HFF-Myc (cell line): ENCODE data around the gene PAF1.

Experiments
- DNase-seq: peaks from one replicate; pipeline ENCODE4 v3.0.0-alpha.2; 2011; ENCODE audit warnings: low read depth; ENCODE audit errors: extremely low read depth
- H3K4me3 ChIP-seq: replicated peaks from 2 replicates; pipeline ENCODE4 v1.5.1; 2011; ENCODE audit warnings: low read depth, mild to moderate bottlenecking, control low read depth, low read length
- TF ChIP-seq, protein P1 (sequence below): IDR thresholded peaks from 2 replicates; pipeline ENCODE4 v1.5.1; 2012; ENCODE audit warnings: mild to moderate bottlenecking, low read depth, low read length, control low read depth; ENCODE audit errors: missing control alignments

Gene PAF1

GRCh38 chr19:39398297-39398864, 7.5 kb upstream of the PAF1 start:
- H3K4me3 ChIP-seq = no peak overlapping the region
- DNase-seq = no peak
- TF ChIP-seq, protein P1, sequence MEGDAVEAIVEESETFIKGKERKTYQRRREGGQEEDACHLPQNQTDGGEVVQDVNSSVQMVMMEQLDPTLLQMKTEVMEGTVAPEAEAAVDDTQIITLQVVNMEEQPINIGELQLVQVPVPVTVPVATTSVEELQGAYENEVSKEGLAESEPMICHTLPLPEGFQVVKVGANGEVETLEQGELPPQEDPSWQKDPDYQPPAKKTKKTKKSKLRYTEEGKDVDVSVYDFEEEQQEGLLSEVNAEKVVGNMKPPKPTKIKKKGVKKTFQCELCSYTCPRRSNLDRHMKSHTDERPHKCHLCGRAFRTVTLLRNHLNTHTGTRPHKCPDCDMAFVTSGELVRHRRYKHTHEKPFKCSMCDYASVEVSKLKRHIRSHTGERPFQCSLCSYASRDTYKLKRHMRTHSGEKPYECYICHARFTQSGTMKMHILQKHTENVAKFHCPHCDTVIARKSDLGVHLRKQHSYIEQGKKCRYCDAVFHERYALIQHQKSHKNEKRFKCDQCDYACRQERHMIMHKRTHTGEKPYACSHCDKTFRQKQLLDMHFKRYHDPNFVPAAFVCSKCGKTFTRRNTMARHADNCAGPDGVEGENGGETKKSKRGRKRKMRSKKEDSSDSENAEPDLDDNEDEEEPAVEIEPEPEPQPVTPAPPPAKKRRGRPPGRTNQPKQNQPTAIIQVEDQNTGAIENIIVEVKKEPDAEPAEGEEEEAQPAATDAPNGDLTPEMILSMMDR = no peak

GRCh38 chr19:39397360-39398296, 6.7 kb upstream of the PAF1 start:
- no peak for DNase-seq
- H3K4me3 ChIP-seq = no peak overlapping the region
- TF ChIP-seq, protein P1 = peak; percentile 98

DNA sequence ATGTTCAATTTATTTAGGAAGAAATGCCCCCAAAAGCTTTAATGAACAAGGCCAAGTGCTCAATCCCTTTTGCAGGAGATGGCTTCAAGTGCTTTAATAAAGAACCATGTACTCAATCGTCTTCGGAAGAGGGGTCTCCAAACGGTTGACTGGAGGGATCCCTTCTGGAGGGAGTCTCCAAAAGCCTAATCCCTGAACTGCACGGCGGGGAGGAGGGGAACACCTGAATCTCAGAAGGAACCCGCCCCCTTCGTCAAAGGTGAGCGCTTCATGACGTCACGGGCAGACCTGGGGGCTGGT, 505 bp downstream of the PAF1 start:
- peak overlapping the region; percentile 89 for H3K4me3 ChIP-seq
- TF ChIP-seq, protein P1 = no peak
- no peak for DNase-seq

GRCh38 chr19:39389631-39390414, 1.1 kb downstream of the PAF1 start:
- no peak for DNase-seq
- H3K4me3 ChIP-seq = peak overlapping the region; percentile 89
- TF ChIP-seq, protein P1 = no peak

DNA sequence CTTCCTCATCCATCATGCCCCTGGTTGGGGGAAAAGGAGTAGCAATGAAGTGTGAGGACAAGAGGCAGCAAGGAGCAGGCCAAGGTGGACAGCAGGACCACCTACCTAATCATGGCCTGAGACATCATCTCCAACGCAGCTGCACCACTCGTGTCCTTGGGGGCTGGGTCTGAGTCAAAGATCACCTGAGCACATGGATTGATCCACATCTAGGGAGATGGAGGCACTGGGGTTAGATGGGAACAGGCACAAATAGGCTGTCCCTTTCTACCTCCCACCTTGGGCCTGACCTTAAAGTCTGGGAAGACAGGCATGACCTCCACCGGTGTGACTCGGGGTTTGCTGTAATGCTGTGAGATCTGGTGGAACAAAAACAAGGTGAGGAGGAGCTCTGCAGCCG, 2.2 kb downstream of the PAF1 start:
- TF ChIP-seq, protein P1 = no peak
- no peak for DNase-seq
- H3K4me3 ChIP-seq = no peak overlapping the region

DNA sequence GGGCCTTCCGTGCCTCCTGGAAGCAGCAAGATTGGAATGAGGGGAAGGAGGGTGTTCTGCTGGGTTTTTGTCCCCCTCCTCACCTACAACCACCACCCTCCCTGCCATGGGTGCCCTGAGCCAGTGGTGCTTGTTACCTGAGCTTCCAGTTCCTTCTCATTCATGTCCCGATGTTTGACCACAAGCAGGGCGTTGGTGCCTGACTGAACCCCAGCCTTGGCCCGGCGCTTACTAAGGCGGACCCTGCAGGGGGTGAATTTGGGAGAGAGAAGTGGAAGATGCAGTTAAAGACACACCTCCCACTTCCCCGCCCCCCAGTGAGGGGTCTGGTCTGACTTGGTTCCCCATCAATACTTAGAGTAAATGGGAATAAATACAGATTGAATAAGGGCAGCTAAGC, 4.3 kb downstream of the PAF1 start:
- TF ChIP-seq, protein P1 = no peak
- no peak for DNase-seq
- H3K4me3 ChIP-seq = no peak overlapping the region
